Osteoblast (primary cell): ENCODE results near the gene SLC1A7. TPM values are rescaled to one million over a fixed set of nuclear protein-coding genes. Genes with fewer than 3 reads are reported as not detected.

Experiments used
- DNase-seq: peaks from one replicate; pipeline ENCODE4 v3.0.0; 2011; ENCODE audit warnings: low spot score, mixed read lengths; ENCODE audit not compliant: insufficient read length; ENCODE audit errors: missing footprints
- H2AFZ ChIP-seq: 2 replicates; pipeline ENCODE4 v1.6.0; 2011; ENCODE audit warnings: mild to moderate bottlenecking, low read length
- H3K27ac ChIP-seq: 2 replicates; pipeline ENCODE4 v1.5.1; 2011; ENCODE audit warnings: mild to moderate bottlenecking, low read depth, low read length, moderate library complexity
- H3K27me3 ChIP-seq: 2 replicates; pipeline ENCODE4 v1.6.0; 2012; ENCODE audit warnings: mild to moderate bottlenecking, control low read depth, inconsistent platforms, low read length, moderate library complexity; ENCODE audit not compliant: insufficient read depth
- H3K36me3 ChIP-seq: 2 replicates; pipeline ENCODE4 v1.5.1; 2011; ENCODE audit warnings: mild to moderate bottlenecking, low read length, control low read depth, moderate library complexity; ENCODE audit not compliant: insufficient read depth
- H3K4me1 ChIP-seq: 2 replicates; pipeline ENCODE4 v1.5.1; 2011; ENCODE audit warnings: mild to moderate bottlenecking, low read length, control low read depth, moderate library complexity; ENCODE audit not compliant: insufficient read depth
- H3K4me2 ChIP-seq: 2 replicates; pipeline ENCODE4 v1.6.0; 2011; ENCODE audit warnings: mild to moderate bottlenecking, low read length; ENCODE audit not compliant: insufficient read depth
- H3K4me3 ChIP-seq: fragments of 200-600 bp; sonication (generic); 3 replicates; pipeline ENCODE4 v1.5.1; 2012; ENCODE audit warnings: mild to moderate bottlenecking, low read length, inconsistent platforms; ENCODE audit not compliant: insufficient read depth
- H3K79me2 ChIP-seq: 2 replicates; pipeline ENCODE4 v1.6.0; 2012; ENCODE audit warnings: mild to moderate bottlenecking, low read length, control low read depth, inconsistent platforms; ENCODE audit not compliant: insufficient read depth
- H3K9me3 ChIP-seq: 2 replicates; pipeline ENCODE4 v1.5.1; 2011; ENCODE audit warnings: low read depth, low read length, control low read depth
- H4K20me1 ChIP-seq: 2 replicates; pipeline ENCODE4 v1.6.0; 2012; ENCODE audit warnings: mild to moderate bottlenecking, low read length, control low read depth; ENCODE audit not compliant: insufficient read depth
- total RNA-seq: library from RNA; depleted of rRNA; stranded (reverse); fragments of >200 nt; gene quantifications from 2 replicates; pipeline ENCODE4 v1.2.3, GENCODE V29; 2012
- TF ChIP-seq, protein P1 (sequence below): IDR thresholded peaks from 2 replicates; pipeline ENCODE4 v1.5.1; 2011; ENCODE audit warnings: mild to moderate bottlenecking, low read depth, low read length, moderate library complexity; ENCODE audit errors: extremely low read depth

Gene SLC1A7
- total RNA-seq, 1 donor: 0.36 TPM

GRCh38 chr1:53067886-53068285, 74.6 kb downstream of the SLC1A7 start:
- Histone ChIP-seq H3K27me3 (peaks cover 15% of the 10 kb centered on the region), H3K4me3 (no peak overlapping the region), H3K4me2 (no peak overlapping the region), H4K20me1 (no peaks in the 10 kb centered on the region), H2AFZ (no peak overlapping the region), H3K79me2 (no peaks in the 10 kb centered on the region), H3K4me1 (peaks cover under 1% of the 10 kb centered on the region), H3K27ac (no peak overlapping the region), H3K9me3 (no peaks in the 10 kb centered on the region), H3K36me3 (no peaks in the 10 kb centered on the region)
- TF ChIP-seq, protein P1, sequence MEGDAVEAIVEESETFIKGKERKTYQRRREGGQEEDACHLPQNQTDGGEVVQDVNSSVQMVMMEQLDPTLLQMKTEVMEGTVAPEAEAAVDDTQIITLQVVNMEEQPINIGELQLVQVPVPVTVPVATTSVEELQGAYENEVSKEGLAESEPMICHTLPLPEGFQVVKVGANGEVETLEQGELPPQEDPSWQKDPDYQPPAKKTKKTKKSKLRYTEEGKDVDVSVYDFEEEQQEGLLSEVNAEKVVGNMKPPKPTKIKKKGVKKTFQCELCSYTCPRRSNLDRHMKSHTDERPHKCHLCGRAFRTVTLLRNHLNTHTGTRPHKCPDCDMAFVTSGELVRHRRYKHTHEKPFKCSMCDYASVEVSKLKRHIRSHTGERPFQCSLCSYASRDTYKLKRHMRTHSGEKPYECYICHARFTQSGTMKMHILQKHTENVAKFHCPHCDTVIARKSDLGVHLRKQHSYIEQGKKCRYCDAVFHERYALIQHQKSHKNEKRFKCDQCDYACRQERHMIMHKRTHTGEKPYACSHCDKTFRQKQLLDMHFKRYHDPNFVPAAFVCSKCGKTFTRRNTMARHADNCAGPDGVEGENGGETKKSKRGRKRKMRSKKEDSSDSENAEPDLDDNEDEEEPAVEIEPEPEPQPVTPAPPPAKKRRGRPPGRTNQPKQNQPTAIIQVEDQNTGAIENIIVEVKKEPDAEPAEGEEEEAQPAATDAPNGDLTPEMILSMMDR: no peak
- DNase-seq: no peak

- Histone ChIP-seq H2AFZ (no peak overlapping the region), H3K27me3 (peaks cover 22% of the 10 kb centered on the region), H4K20me1 (no peaks in the 10 kb centered on the region), H3K4me3 (no peak overlapping the region), H3K4me2 (no peak overlapping the region), H3K4me1 (peaks cover 5% of the 10 kb centered on the region), H3K36me3 (no peaks in the 10 kb centered on the region), H3K79me2 (no peaks in the 10 kb centered on the region), H3K27ac (no peak overlapping the region), H3K9me3 (no peaks in the 10 kb centered on the region)
- DNase-seq: peak; percentile 82
- TF ChIP-seq, protein P1: no peak
These were observed 75.3 kb downstream of the SLC1A7 start for GRCh38 chr1:53066891-53067738.

DNA sequence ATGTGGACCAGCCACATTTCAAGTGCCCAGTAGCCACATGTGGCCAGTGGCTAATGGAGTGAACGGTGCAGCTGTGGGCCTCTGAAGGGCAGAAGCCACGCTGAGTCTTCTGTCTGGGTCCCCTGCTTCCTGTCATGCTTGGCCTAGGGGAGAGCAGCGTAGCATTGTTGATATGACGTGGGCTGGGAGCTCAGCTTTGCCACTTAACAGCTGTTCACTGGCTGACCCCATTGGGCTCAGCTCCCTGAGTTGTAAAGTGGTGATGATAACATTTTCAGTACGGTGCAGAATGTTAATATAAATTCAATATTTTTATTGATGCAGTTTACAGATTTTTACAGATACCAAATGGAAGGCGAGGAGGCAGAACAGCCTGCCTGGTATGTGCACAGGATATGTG, 76.0 kb downstream of the SLC1A7 start:
- no peaks in the 10 kb centered on the region for H4K20me1 ChIP-seq
- H3K27me3 ChIP-seq: peaks cover 22% of the 10 kb centered on the region
- DNase-seq: peak; percentile 10
- no peaks in the 10 kb centered on the region for H3K36me3 ChIP-seq
- no peak overlapping the region for H3K27ac ChIP-seq
- TF ChIP-seq, protein P1: no peak
- H3K79me2 ChIP-seq: no peaks in the 10 kb centered on the region
- H3K9me3 ChIP-seq: no peaks in the 10 kb centered on the region
- peaks cover 8% of the 10 kb centered on the region for H3K4me1 ChIP-seq
- H3K4me2 ChIP-seq: no peak overlapping the region
- H2AFZ ChIP-seq: no peak overlapping the region
- no peak overlapping the region for H3K4me3 ChIP-seq

DNA sequence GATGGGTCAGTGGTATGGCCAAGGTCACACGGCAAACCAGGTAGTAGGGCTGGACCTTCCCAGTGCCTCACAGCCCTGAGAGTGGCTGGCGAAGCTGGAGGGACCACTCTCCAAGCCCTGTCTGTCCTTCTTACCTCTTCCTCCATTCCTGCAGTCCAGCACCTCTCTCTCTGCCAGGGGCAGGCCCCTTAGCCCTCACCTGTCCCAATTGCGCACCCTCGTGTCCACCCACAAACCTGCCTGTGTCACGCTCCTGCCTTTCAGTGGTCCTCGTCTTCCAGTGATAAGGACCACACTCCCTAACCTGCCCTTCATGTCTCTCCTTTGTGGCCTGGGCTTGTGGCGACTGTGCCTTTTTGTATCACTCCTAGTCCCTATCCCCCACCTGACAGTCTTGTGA, 77.0 kb downstream of the SLC1A7 start:
- Histone ChIP-seq H4K20me1 (no peaks in the 10 kb centered on the region), H2AFZ (no peak overlapping the region), H3K27me3 (peaks cover 27% of the 10 kb centered on the region), H3K4me2 (no peak overlapping the region), H3K4me3 (no peak overlapping the region), H3K36me3 (no peaks in the 10 kb centered on the region), H3K79me2 (no peaks in the 10 kb centered on the region), H3K4me1 (peaks cover 19% of the 10 kb centered on the region), H3K27ac (no peak overlapping the region), H3K9me3 (no peaks in the 10 kb centered on the region)
- TF ChIP-seq, protein P1: no peak
- DNase-seq: peak; percentile 58
